Breast epithelium (tissue), 4 donors: ENCODE data around the gene LIN7A. TPM values are rescaled to one million over a fixed set of nuclear protein-coding genes. Genes with fewer than 3 reads are reported as not detected.

Experiments used
- DNase-seq, 2 donors: peaks; one replicate each; pipeline ENCODE4 v3.0.0-alpha.2; 2019; ENCODE audit warnings: low spot score in 2 of 2
- H3K27ac ChIP-seq, 2 donors: fragments of 200-600 bp; sonication (generic) in 1 of 2; one replicate each; pipeline ENCODE4 v1.5.1; 2016 to 2019; ENCODE audit warnings: mild to moderate bottlenecking in 1 of 2
- H3K27me3 ChIP-seq, 2 donors: fragments of 200-600 bp; sonication (generic) in 1 of 2; one replicate each; pipeline versions ENCODE4 v1.5.1 to v1.6.0; 2017 to 2019; ENCODE audit warnings: control low read depth in 1 of 2, mild to moderate bottlenecking in 1 of 2
- H3K36me3 ChIP-seq: fragments of 200-600 bp; one replicate; pipeline ENCODE4 v1.5.1; 2019
- H3K4me1 ChIP-seq, 2 donors: fragments of 200-600 bp; sonication (generic); one replicate each; pipeline ENCODE4 v1.5.1; 2016 to 2019; ENCODE audit warnings: control low read depth in 1 of 2
- H3K4me3 ChIP-seq, 3 donors: fragments of 200-600 bp; sonication (generic); 1 replicate in 2 of 3; 2 replicates in 1 of 3; pipeline ENCODE4 v1.5.1; 2016 to 2019; ENCODE audit warnings: mild to moderate bottlenecking in 3 of 3, moderate library complexity in 2 of 3
- H3K9me3 ChIP-seq, 2 donors: fragments of 200-600 bp; sonication (generic) in 1 of 2; one replicate each; pipeline ENCODE4 v1.5.1; 2016 to 2019; ENCODE audit warnings: control low read depth in 1 of 2
- CTCF ChIP-seq, 3 donors: fragments of 450-650 bp; IDR thresholded peaks; one replicate each; pipeline ENCODE4 v1.5.1; 2016 to 2017; ENCODE audit warnings: antibody characterized with exemption in 3 of 3, mild to moderate bottlenecking in 3 of 3, moderate library complexity in 3 of 3
- POLR2A ChIP-seq: fragments of 450-650 bp; IDR thresholded peaks from one replicate; pipeline ENCODE4 v1.6.1; 2016; ENCODE audit warnings: antibody characterized with exemption, mild to moderate bottlenecking, moderate library complexity
- POLR2AphosphoS5 ChIP-seq, 3 donors: sonication (generic); formaldehyde crosslinking; IDR thresholded peaks; one replicate each; pipeline ENCODE4 v1.6.1; 2017; ENCODE audit warnings: antibody characterized with exemption in 3 of 3
- intact Hi-C: fragments of 100-400 bp; cut with DNase I; formaldehyde crosslinking; loops from one replicate; pipeline ENCODE4 v1.15.1; 2023; ENCODE audit warnings: low total_unique reads
- total RNA-seq, 3 donors: library from RNA; depleted of rRNA; stranded (reverse); fragments of >200 nt; gene quantifications; one replicate each; pipeline ENCODE4 v1.1.0, GENCODE V29; 2016

The LIN7A gene
- total RNA-seq, 3 donors from 2014 or later, result 12.8 to 25.6 (median 13.1) TPM

- intact Hi-C loops, result no loop called here
- peak overlapping the region in 2 of 3 donors; percentile 48 to 71 for H3K4me3 ChIP-seq
- H3K27ac ChIP-seq, result no peak overlapping the region
These were observed 663 bp upstream of the LIN7A start for GRCh38 chr12:80938397-80938796.

GRCh38 chr12:80936642-80937390 is 918 bp downstream of the LIN7A start:
- H3K4me1 ChIP-seq, result no peaks in the 10 kb centered on the region
- intact Hi-C loops, result no loop called here
- H3K27me3 ChIP-seq, result peaks cover 0 to 8% of the 10 kb centered on the region in 2 donors
- peak in 1 of 2 donors; percentile 28 for DNase-seq
- no peaks in the 10 kb centered on the region for H3K9me3 ChIP-seq
- TF ChIP-seq POLR2AphosphoS5 (IDR thresholded peaks at IDR 0.05), result no peak
- TF ChIP-seq POLR2A, result no peak
- no peak for TF ChIP-seq CTCF (IDR thresholded peaks at IDR 0.05)
- H3K4me3 ChIP-seq, result peak overlapping the region; percentile 48 to 89 (median 71)
- H3K36me3 ChIP-seq, result no peaks in the 10 kb centered on the region
- H3K27ac ChIP-seq, result peak overlapping the region; percentile 53 to 73

More at GRCh38 chr12:80938397-80938796, 663 bp upstream of the LIN7A start:
- H3K4me1 ChIP-seq, result no peaks in the 10 kb centered on the region
- no peaks in the 10 kb centered on the region for H3K36me3 ChIP-seq
- TF ChIP-seq CTCF (IDR thresholded peaks at IDR 0.05) (no peak), POLR2A (no peak), POLR2AphosphoS5 (IDR thresholded peaks at IDR 0.05) (no peak)
- H3K27me3 ChIP-seq, result peaks cover 0 to 8% of the 10 kb centered on the region in 2 donors
- H3K9me3 ChIP-seq, result no peaks in the 10 kb centered on the region
- no peak for DNase-seq

GRCh38 chr12:80936353-80936641 is 1.4 kb downstream of the LIN7A start:
- no peaks in the 10 kb centered on the region for H3K9me3 ChIP-seq
- H3K36me3 ChIP-seq, result no peaks in the 10 kb centered on the region
- no peak for DNase-seq
- H3K4me1 ChIP-seq, result no peaks in the 10 kb centered on the region
- peak overlapping the region; percentile 53 to 73 for H3K27ac ChIP-seq
- peak overlapping the region; percentile 48 to 89 (median 71) for H3K4me3 ChIP-seq
- peaks cover 0 to 8% of the 10 kb centered on the region in 2 donors for H3K27me3 ChIP-seq
- TF ChIP-seq POLR2AphosphoS5 (IDR thresholded peaks at IDR 0.05) (no peak), POLR2A (no peak), CTCF (IDR thresholded peaks at IDR 0.05) (no peak)
- intact Hi-C loops, result no loop called here

- TF ChIP-seq POLR2A, result no peak
- no peak for TF ChIP-seq CTCF (IDR thresholded peaks at IDR 0.05)
- TF ChIP-seq POLR2AphosphoS5 (IDR thresholded peaks at IDR 0.05), result no peak
- Histone ChIP-seq H3K36me3 (no peaks in the 10 kb centered on the region), H3K4me1 (no peaks in the 10 kb centered on the region), H3K4me3 (no peak overlapping the region), H3K27me3 (peaks cover 0 to 8% of the 10 kb centered on the region in 2 donors), H3K27ac (no peak overlapping the region), H3K9me3 (no peaks in the 10 kb centered on the region)
- DNase-seq, result no peak
- intact Hi-C loops, result no loop called here
These were observed 2.6 kb downstream of the LIN7A start for GRCh38 chr12:80935111-80935510.

GRCh38 chr12:80925983-80926382 is 11.8 kb downstream of the LIN7A start:
- TF ChIP-seq POLR2AphosphoS5 (IDR thresholded peaks at IDR 0.05) (no peak), POLR2A (no peak), CTCF (IDR thresholded peaks at IDR 0.05) (no peak)
- intact Hi-C loops, result no loop called here
- Histone ChIP-seq H3K4me1 (no peaks in the 10 kb centered on the region), H3K36me3 (no peaks in the 10 kb centered on the region), H3K4me3 (no peak overlapping the region), H3K27me3 (no peaks in the 10 kb centered on the region), H3K9me3 (no peaks in the 10 kb centered on the region), H3K27ac (no peak overlapping the region)
- DNase-seq, result no peak
